HCT116 (cell line): ENCODE measurements around the gene PRDX1. TPM values are rescaled to one million over a fixed set of nuclear protein-coding genes. Genes with fewer than 3 reads are reported as not detected.

Source experiments
- ATAC-seq: fragments of 200-7000 bp; cut with Tn5 transposase; 2 replicates; pipeline ENCODE4 v1.9.1; 2020; ENCODE audit warnings: mild to moderate bottlenecking, moderate library complexity
- BruUV-seq: library from RNA; stranded (reverse); fragments of 400-500 nt; replicated peaks from 2 replicates; lab custom pipeline; 2021; lab: Mats Ljungman, UMichigan
- CTCF ChIA-PET: fragments of 300-600 bp; sonication (Branson Sonifier 250); formaldehyde crosslinking; loops from one replicate; lab custom pipeline; 2021; ENCODE audit warnings: antibody characterized with exemption; lab: Charles Lee
- POLR2A ChIA-PET: fragments of 300-600, 350-600 bp; sonication (Branson Sonifier 250); formaldehyde crosslinking; loops from one replicate; lab custom pipeline; 2021; ENCODE audit warnings: antibody characterized with exemption; lab: Charles Lee
- RAD21 ChIA-PET, 2 experiments: fragments of 300-600 bp; sonication (Branson Sonifier 250); formaldehyde crosslinking; loops; one replicate each; lab custom pipeline; 2023; ENCODE audit warnings: low total read pairs in 2 of 2; ENCODE audit not compliant: uncharacterized antibody in 2 of 2, unreplicated experiment in 2 of 2, low non-redundant PET in 1 of 2; lab: Charles Lee
- DNase-seq: peaks from one replicate; pipeline ENCODE4 v3.0.0-alpha.2; 2010; ENCODE audit warnings: low read depth, low spot score
- H2AFZ ChIP-seq: fragments of 200-600 bp; shearing (Covaris generic), sonication (generic); 2 replicates; pipeline ENCODE4 v1.6.1; 2017; ENCODE audit warnings: low read depth, mixed run types, mixed read lengths, antibody characterized with exemption, low read length; ENCODE audit not compliant: poor library complexity, severe bottlenecking
- H3K27ac ChIP-seq: 2 replicates; pipeline ENCODE4 v1.5.1; 2012; ENCODE audit warnings: low read depth, low read length
- H3K27me3 ChIP-seq: fragments of 200-600 bp; sonication (generic); 2 replicates; pipeline ENCODE4 v1.6.1; 2016; ENCODE audit warnings: mixed run types, low read length, mixed read lengths; ENCODE audit not compliant: insufficient read depth
- H3K36me3 ChIP-seq, 2 experiments: fragments of 200-500 bp in 1 of 2; fragments of 200-600 bp in 1 of 2; sonication (Bioruptor generic) in 1 of 2; sonication (generic) in 1 of 2; 2 replicates each; pipeline versions ENCODE4 v1.5.1 to v1.6.1; 2014 to 2016; ENCODE audit warnings: low read length in 2 of 2, inconsistent platforms in 1 of 2, mixed read lengths in 1 of 2, mixed run types in 1 of 2; ENCODE audit not compliant: insufficient read depth in 2 of 2, control insufficient read depth in 1 of 2
- H3K4me1 ChIP-seq, 2 experiments: fragments of 200-600 bp in 1 of 2; sonication (generic) in 1 of 2; 2 replicates each; pipeline versions ENCODE4 v1.5.1 to v1.6.1; 2012 to 2017; ENCODE audit warnings: low read length in 2 of 2, inconsistent platforms in 1 of 2, mild to moderate bottlenecking in 1 of 2, mixed read lengths in 1 of 2, mixed run types in 1 of 2, moderate library complexity in 1 of 2; ENCODE audit not compliant: insufficient read depth in 2 of 2, control insufficient read depth in 1 of 2
- H3K4me2 ChIP-seq: fragments of 200-600 bp; sonication (generic); 2 replicates; pipeline ENCODE4 v1.6.1; 2017; ENCODE audit warnings: mixed run types, low read length, mixed read lengths
- H3K4me3 ChIP-seq, 2 experiments: fragments of 200-600 bp in 1 of 2; sonication (generic) in 1 of 2; replicated peaks in 1 of 2; 2 replicates each; pipeline ENCODE4 v1.5.1; 2011 to 2016; ENCODE audit warnings: low read length in 2 of 2, control low read depth in 1 of 2, low read depth in 1 of 2, mild to moderate bottlenecking in 1 of 2, mixed read lengths in 1 of 2, mixed run types in 1 of 2
- H3K79me2 ChIP-seq: fragments of 200-600 bp; sonication (generic); 2 replicates; pipeline ENCODE4 v1.6.1; 2017; ENCODE audit warnings: mild to moderate bottlenecking, mixed run types, low read length, moderate library complexity, mixed read lengths; ENCODE audit not compliant: insufficient read depth
- H3K9ac ChIP-seq: fragments of 200-600 bp; sonication (generic); 2 replicates; pipeline ENCODE4 v1.6.1; 2016; ENCODE audit warnings: low read length, mixed read lengths
- H3K9me2 ChIP-seq: fragments of 200-600 bp; sonication (generic), shearing (Covaris generic); 2 replicates; pipeline ENCODE4 v1.6.1; 2017; ENCODE audit warnings: mixed run types, mild to moderate bottlenecking, moderate library complexity; ENCODE audit not compliant: insufficient read depth
- H3K9me3 ChIP-seq, 2 experiments: fragments of 200-500 bp in 1 of 2; fragments of 200-600 bp in 1 of 2; sonication (Bioruptor generic) in 1 of 2; sonication (generic) in 1 of 2; 2 replicates each; pipeline ENCODE4 v1.6.1; 2014 to 2017; ENCODE audit warnings: low read length in 2 of 2, mixed read lengths in 2 of 2, inconsistent platforms in 1 of 2, low read depth in 1 of 2, mild to moderate bottlenecking in 1 of 2, mixed run types in 1 of 2, moderate library complexity in 1 of 2; ENCODE audit not compliant: control insufficient read depth in 1 of 2, insufficient read depth in 1 of 2
- H4K20me1 ChIP-seq: fragments of 200-600 bp; sonication (generic), shearing (Covaris generic); 2 replicates; pipeline ENCODE4 v1.6.1; 2017; ENCODE audit warnings: mixed run types, mild to moderate bottlenecking, moderate library complexity; ENCODE audit not compliant: insufficient read depth
- CBX3 ChIP-seq: IDR thresholded peaks from 2 replicates; pipeline ENCODE4 v1.6.1; 2012; ENCODE audit warnings: low read depth
- CEBPB ChIP-seq: IDR thresholded peaks from 2 replicates; pipeline ENCODE4 v1.6.1; 2012; ENCODE audit warnings: low read depth
- EGR1 ChIP-seq: IDR thresholded peaks from 2 replicates; pipeline ENCODE4 v1.6.1; 2012; ENCODE audit warnings: low read depth
- ELF1 ChIP-seq: IDR thresholded peaks from 2 replicates; pipeline ENCODE4 v1.6.1; 2012; ENCODE audit warnings: low read depth, borderline replicate concordance
- EZH2phosphoT487 ChIP-seq: fragments of 200-600 bp; IDR thresholded peaks from 2 replicates; pipeline ENCODE4 v1.6.1; 2018; ENCODE audit warnings: antibody characterized with exemption, borderline replicate concordance
- POLR2A ChIP-seq: IDR thresholded peaks from 2 replicates; pipeline ENCODE4 v1.7.0; 2011; ENCODE audit warnings: borderline replicate concordance; ENCODE audit not compliant: insufficient read depth, insufficient read length; ENCODE audit errors: extremely low read depth
- POLR2AphosphoS5 ChIP-seq: IDR thresholded peaks from 2 replicates; pipeline ENCODE4 v1.6.1; 2011; ENCODE audit warnings: mild to moderate bottlenecking, low read depth, low read length, moderate library complexity
- SIN3A ChIP-seq: IDR thresholded peaks from 2 replicates; pipeline ENCODE4 v1.6.1; 2012; ENCODE audit warnings: low read depth
- SP1 ChIP-seq: IDR thresholded peaks from 2 replicates; pipeline ENCODE4 v1.6.1; 2012; ENCODE audit warnings: low read depth
- SRF ChIP-seq: IDR thresholded peaks from 2 replicates; pipeline ENCODE4 v1.6.1; 2012; ENCODE audit warnings: low read depth
- TCF7L2 ChIP-seq: IDR thresholded peaks from 2 replicates; pipeline ENCODE4 v1.7.0; 2011; ENCODE audit warnings: borderline replicate concordance, inconsistent platforms; ENCODE audit not compliant: insufficient read depth, insufficient read length; ENCODE audit errors: extremely low read depth
- ZFX ChIP-seq: fragments of 450-650 bp; IDR thresholded peaks from 2 replicates; pipeline ENCODE4 v1.6.1; 2017
- intact Hi-C: fragments of 100-400 bp; cut with micrococcal nuclease; formaldehyde crosslinking; loops from 2 replicates; pipeline ENCODE4 v1.10.0; 2022
- total RNA-seq: library from RNA; stranded (reverse); gene quantifications from one replicate; pipeline ENCODE4 v1.2.1, GENCODE V29; 2021; ENCODE audit not compliant: unreplicated experiment
- TF ChIP-seq, protein P1 (sequence below), 3 experiments: fragments of 200-600 bp in 1 of 3; sonication (generic) in 1 of 3; IDR thresholded peaks in 2 of 3; conservative IDR thresholded peaks in 1 of 3; 2 replicates each; pipeline ENCODE4 v1.5.1; 2012 to 2017; ENCODE audit warnings: low read depth in 2 of 3, low read length in 2 of 3, antibody characterized with exemption in 1 of 3, borderline replicate concordance in 1 of 3, control low read depth in 1 of 3, mild to moderate bottlenecking in 1 of 3, mixed read lengths in 1 of 3, mixed run types in 1 of 3, moderate library complexity in 1 of 3; ENCODE audit not compliant: insufficient read depth in 1 of 3
- TF ChIP-seq, protein P2 (sequence below): IDR thresholded peaks from 2 replicates; pipeline ENCODE4 v1.6.1; 2012; ENCODE audit warnings: low read depth

The PRDX1 gene
- total RNA-seq, 1 experiment from 2014 or later, result 1,171 TPM

DNA sequence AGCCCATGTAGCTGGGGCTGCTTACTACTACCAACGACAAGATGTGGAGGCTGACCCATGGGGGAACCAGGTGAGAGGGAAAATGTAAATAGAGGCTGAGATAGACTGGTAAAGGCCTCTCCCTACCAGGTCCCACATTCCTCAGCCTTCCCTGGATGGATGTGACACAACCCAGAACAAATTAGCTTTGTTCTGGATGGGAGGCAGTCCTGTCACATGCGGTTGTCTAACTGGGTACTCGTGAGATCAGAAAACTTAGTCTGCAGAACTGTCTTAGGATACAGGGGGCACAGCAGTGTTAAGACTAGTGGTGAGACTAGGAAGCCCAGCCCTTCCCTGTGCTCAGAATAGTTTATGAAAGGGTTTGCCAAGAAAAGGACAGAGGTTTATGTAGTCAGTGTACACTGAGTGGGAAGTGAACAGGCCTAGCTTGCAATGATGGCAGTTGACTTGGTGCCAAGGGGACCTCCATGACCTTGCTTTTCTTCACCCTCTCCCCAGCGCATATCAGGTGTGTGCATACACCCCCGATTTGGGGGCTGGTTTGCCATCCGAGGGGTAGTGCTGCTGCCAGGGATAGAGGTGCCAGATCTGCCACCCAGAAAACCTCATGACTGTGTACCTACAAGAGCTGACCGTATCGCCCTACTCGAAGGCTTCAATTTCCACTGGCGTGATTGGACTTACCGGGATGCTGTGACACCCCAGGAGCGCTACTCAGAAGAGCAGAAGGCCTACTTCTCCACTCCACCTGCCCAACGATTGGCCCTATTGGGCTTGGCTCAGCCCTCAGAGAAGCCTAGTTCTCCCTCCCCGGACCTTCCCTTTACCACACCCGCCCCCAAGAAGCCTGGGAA lies 13.2 kb downstream of the PRDX1 start:
- Histone ChIP-seq H3K4me3 (no peak overlapping the region), H3K27me3 (no peaks in the 10 kb centered on the region), H2AFZ (no peak overlapping the region), H3K9ac (no peak overlapping the region), H3K4me2 (no peak overlapping the region), H3K4me1 (no peaks in the 10 kb centered on the region), H4K20me1 (peaks cover 10% of the 10 kb centered on the region), H3K9me2 (no peaks in the 10 kb centered on the region), H3K36me3 (peaks cover 27 to 37% of the 10 kb centered on the region in 2 experiments), H3K79me2 (peaks cover 15% of the 10 kb centered on the region; the same call in 1 of the 2 replicates), H3K27ac (0 out of 2 replicates have a peak overlapping the region, but pooled peaks have one; percentile 10), H3K9me3 (no peaks in the 10 kb centered on the region)
- DNase-seq (no peak), ATAC-seq (peak; percentile 56)
- ChIA-PET CTCF (no interaction called here), RAD21 (no interaction called here), POLR2A (interaction anchor here (6.1 kb wide), 1 partner anchor 13 kb away, joined by 61 read pairs; the partner anchor contains the start of gene PRDX1)
- intact Hi-C loops, result no loop called here
- TF ChIP-seq CEBPB (no peak), POLR2AphosphoS5 (peak; percentile 70)
- TF ChIP-seq, protein P1, sequence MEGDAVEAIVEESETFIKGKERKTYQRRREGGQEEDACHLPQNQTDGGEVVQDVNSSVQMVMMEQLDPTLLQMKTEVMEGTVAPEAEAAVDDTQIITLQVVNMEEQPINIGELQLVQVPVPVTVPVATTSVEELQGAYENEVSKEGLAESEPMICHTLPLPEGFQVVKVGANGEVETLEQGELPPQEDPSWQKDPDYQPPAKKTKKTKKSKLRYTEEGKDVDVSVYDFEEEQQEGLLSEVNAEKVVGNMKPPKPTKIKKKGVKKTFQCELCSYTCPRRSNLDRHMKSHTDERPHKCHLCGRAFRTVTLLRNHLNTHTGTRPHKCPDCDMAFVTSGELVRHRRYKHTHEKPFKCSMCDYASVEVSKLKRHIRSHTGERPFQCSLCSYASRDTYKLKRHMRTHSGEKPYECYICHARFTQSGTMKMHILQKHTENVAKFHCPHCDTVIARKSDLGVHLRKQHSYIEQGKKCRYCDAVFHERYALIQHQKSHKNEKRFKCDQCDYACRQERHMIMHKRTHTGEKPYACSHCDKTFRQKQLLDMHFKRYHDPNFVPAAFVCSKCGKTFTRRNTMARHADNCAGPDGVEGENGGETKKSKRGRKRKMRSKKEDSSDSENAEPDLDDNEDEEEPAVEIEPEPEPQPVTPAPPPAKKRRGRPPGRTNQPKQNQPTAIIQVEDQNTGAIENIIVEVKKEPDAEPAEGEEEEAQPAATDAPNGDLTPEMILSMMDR (IDR thresholded peaks at IDR 0.05 in 2 of 3, conservative IDR thresholded peaks at IDR 0.05 in 1 of 3; ENCODE audit: borderline replicate concordance in 1 of 3, insufficient read depth in 1 of 3, low read depth in 2 of 3, low read length in 2 of 3), result peak in 2 of 3 experiments; percentile 23 to 29; a peak in 2 of 6 replicates
- no TSS peak for BruUV-seq

DNA sequence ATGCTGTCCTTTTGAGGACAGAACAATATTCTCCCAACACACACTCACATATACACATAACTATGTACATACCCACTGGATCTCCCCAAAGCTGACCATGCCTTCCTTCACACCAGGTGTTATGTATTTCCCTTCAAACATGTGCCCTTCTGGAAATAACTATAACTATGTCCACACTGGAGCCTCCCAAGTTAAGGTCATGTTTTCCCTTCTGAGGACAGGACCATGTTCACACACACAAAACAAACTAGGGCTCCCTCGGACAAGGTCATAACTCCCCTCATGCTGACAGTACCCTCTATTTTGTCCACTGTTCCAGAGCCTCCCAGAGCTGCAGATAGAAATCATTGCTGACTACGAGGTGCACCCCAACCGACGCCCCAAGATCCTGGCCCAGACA lies 13.8 kb downstream of the PRDX1 start:
- H3K36me3 ChIP-seq, result peaks cover 24 to 31% of the 10 kb centered on the region in 2 experiments; a peak in 3 of 4 replicates
- H3K27me3 ChIP-seq, result no peaks in the 10 kb centered on the region
- no peaks in the 10 kb centered on the region for H3K9me3 ChIP-seq
- no peaks in the 10 kb centered on the region for H3K4me1 ChIP-seq
- no peak overlapping the region for H3K4me2 ChIP-seq
- H3K4me3 ChIP-seq, result no peak overlapping the region
- H3K79me2 ChIP-seq, result peaks cover 10% of the 10 kb centered on the region; the same call in 1 of the 2 replicates
- ChIA-PET RAD21 (no interaction called here), CTCF (no interaction called here), POLR2A (interaction anchor here (1.7 to 6.1 kb wide), 2 partner anchors 8 to 14 kb away, joined by 4 to 61 read pairs; partner anchors contain the start of gene PRDX1)
- no peaks in the 10 kb centered on the region for H3K9me2 ChIP-seq
- DNase-seq, result no peak
- no peak overlapping the region for H3K9ac ChIP-seq
- 0 out of 2 replicates have a peak overlapping the region, but pooled peaks have one; percentile 10 for H3K27ac ChIP-seq
- TSS peak; percentile 0 for BruUV-seq
- peak; percentile 5; the same call in 1 of the 2 replicates for ATAC-seq
- H2AFZ ChIP-seq, result no peak overlapping the region
- intact Hi-C loops, result no loop called here
- H4K20me1 ChIP-seq, result peaks cover 10% of the 10 kb centered on the region
- TF ChIP-seq SIN3A (no peak), SP1 (no peak), TCF7L2 (no peak), ZFX (no peak), SRF (no peak), POLR2AphosphoS5 (no peak), CBX3 (no peak), EGR1 (no peak), EZH2phosphoT487 (no peak), POLR2A (no peak), ELF1 (no peak)
- TF ChIP-seq, protein P2, sequence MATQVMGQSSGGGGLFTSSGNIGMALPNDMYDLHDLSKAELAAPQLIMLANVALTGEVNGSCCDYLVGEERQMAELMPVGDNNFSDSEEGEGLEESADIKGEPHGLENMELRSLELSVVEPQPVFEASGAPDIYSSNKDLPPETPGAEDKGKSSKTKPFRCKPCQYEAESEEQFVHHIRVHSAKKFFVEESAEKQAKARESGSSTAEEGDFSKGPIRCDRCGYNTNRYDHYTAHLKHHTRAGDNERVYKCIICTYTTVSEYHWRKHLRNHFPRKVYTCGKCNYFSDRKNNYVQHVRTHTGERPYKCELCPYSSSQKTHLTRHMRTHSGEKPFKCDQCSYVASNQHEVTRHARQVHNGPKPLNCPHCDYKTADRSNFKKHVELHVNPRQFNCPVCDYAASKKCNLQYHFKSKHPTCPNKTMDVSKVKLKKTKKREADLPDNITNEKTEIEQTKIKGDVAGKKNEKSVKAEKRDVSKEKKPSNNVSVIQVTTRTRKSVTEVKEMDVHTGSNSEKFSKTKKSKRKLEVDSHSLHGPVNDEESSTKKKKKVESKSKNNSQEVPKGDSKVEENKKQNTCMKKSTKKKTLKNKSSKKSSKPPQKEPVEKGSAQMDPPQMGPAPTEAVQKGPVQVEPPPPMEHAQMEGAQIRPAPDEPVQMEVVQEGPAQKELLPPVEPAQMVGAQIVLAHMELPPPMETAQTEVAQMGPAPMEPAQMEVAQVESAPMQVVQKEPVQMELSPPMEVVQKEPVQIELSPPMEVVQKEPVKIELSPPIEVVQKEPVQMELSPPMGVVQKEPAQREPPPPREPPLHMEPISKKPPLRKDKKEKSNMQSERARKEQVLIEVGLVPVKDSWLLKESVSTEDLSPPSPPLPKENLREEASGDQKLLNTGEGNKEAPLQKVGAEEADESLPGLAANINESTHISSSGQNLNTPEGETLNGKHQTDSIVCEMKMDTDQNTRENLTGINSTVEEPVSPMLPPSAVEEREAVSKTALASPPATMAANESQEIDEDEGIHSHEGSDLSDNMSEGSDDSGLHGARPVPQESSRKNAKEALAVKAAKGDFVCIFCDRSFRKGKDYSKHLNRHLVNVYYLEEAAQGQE, result no peak
